Activated CD4-positive, alpha-beta T cell treated with anti-CD3 and anti-CD28 coated beads for 4 hours (primary cell): Measurements from ENCODE around the gene PPP1CA.
A peak's percentile ranks its signal among the peaks of the same experiment; 100 is the strongest.
"Not testable (repeated sequence)": the region's sequence is repeated elsewhere in the genome, so short reads cannot be mapped to it uniquely, and the experiment has no call there.

Experiments used
- DNase-seq, 2 donors: peaks; one replicate each; pipeline ENCODE4 v3.0.0-alpha.2; 2020

PPP1CA gene

DNA sequence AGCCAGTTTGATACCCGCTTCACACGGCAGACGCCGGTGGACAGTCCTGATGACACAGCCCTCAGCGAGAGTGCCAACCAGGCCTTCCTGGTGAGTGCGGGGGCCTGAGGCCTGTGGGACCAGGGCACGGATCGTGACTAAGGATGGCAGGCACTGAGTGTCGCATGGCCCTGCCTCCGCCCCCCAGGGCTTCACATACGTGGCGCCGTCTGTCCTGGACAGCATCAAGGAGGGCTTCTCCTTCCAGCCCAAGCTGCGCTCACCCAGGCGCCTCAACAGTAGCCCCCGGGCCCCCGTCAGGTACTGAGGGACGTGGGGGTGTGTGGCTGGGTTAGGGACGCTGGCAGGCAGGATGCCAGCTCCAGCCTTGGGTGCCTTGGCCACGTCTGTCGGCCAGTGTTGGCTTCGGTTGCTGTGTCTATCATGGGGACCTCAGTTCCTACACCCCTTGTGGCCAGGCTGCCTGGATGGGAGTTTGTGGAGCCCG, 32.8 kb upstream of the PPP1CA start:
- no peak for DNase-seq

DNA sequence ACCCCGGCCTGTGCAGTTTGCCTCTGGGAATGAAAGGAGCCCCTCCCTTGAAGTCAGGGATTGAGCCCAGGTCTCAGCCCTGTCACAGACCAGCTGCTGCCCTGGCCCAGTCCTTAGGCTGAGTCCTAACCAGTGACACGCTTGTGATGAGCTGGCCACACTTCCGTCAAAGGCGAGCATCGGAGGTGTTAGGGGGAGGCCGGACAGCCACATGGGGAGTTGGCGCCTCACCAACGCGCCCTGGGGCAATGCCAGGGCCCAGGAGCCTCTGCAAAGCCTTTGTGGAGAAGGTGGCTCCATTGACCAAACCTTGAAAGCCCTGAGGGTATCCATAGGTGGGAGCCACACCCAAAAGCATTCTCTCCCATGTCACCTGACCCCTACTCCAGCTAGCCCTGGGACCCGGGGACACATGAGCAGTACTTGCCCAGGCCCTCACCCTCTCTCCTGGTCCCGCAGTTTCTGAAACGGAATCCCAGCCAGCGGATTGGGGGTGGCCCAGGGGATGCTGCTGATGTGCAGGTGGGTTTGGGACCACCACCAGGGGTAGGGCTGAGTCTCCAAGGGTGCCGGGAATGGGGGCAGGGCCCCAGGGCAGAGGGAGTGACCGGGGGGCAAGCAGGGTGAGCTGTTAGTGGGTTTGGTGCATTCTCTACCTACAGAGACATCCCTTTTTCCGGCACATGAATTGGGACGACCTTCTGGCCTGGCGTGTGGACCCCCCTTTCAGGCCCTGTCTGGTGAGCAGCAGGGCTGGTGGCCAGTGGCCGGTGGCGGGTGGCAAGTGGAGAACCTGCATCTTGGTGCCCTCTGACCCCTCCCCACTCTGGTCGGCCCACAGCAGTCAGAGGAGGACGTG, 32.1 kb upstream of the PPP1CA start:
- DNase-seq: no peak

GRCh38 chr11:67432655-67433349, 31.1 kb upstream of the PPP1CA start:
- no peak for DNase-seq

GRCh38 chr11:67431346-67432249, 29.9 kb upstream of the PPP1CA start:
- DNase-seq: no peak

DNA sequence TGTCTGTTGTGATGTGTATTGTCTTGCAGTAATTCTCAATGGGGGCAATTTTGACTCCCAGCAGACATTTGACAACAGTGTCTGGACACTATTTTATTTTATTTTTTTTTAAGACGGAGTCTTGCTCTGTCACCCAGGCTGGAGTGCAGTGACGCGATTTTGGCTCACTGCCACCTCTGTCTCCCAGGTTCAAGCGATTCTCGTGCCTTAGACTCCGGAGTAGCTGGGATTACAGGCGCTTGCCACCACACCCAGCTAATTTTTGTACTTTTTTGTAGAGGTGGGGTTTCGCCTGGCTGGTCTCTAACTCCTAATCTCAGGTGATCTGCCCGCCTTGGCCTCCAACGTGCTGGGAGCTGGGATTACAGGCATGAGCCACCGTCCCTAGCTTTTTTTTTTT, 28.1 kb upstream of the PPP1CA start:
- no peak for DNase-seq

DNA sequence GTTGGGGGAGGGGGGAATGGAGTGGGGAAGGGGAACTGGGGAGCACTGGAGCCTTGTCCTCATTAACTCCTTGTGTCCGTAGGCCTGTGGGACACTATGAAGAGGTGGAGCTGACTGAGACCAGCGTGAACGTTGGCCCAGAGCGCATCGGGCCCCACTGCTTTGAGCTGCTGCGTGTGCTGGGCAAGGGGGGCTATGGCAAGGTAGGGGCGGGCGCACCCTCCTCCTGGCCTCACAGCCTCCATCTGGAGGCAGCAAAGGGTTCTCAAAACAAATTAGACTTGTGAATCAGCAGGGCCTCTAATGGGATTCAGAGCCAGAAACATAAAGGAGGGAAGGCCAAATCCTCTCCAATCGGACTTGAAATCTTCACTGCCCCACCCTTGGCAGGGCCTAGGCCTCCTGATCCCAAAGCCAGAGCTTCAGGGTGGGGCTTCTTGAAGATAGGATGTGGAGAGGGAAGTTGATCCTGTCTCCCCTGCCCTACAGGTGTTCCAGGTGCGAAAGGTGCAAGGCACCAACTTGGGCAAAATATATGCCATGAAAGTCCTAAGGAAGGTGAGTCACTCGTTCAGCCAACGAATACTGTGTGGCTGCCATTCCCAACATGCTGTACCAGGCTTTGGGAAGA, 27.5 kb upstream of the PPP1CA start:
- no peak for DNase-seq

GRCh38 chr11:67428052-67429001, 26.7 kb upstream of the PPP1CA start, which contains the start of gene RPS6KB2:
Gene RPS6KB2, plus strand, starts transcription at chr11:67428494. Its CDS starts 52 bp downstream, at chr11:67428546.
- peak; percentile 95 to 100 for DNase-seq

DNA sequence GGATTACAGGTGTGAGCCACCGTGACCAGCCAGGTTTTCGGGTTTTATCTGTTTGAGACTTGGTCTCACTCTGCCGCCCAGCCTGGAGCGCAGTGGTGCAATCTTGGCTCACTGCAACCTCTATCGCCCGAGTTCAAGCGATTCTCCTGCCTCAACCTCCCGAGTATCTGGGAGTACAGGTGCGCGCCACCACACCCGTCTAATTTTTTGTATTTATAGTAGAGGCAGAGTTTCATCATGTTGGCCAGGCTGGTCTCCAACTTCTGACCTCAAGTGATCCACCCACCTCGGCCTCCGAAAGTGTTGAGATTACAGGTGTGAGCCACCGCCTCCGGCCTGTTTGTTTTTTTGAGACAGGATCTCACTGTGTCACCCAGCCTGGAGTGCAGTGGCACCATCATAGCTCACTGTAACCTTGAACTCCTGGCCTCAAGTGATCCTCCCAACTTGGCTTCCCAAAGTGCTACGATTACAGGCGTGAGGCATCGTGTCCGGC, 25.8 kb upstream of the PPP1CA start:
- DNase-seq: not testable (repeated sequence)

DNA sequence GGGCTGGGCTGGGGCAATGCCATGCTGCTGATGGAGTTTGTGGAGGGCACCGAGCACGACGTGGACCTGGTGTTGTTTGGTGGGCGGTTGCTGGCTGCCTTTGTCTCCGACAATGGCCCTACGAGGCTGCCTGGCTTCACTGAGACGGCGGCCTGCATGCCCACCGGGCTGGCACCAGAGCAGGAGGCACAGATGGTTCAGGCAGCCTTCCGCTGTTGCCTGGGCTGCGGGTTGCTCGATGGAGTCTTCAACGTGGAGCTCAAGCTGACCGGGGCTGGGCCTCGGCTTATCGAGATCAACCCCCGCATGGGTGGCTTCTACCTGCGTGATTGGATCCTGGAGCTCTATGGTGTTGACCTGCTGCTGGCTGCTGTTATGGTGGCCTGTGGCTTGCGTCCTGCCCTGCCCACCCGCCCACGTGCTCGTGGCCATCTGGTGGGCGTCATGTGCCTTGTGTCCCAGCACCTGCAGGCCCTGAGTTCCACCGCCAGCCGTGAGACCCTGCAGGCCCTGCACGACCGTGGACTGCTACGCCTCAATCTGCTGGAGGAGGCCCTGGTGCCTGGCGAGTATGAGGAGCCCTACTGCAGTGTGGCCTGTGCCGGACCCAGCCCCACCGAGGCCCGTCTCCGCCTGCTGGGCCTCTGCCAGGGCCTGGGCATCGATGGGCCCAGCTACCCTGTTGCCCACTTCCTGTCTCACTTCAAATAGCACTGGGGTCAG, 22.4 kb upstream of the PPP1CA start:
- no peak for DNase-seq

- DNase-seq: no peak
These were observed 21.8 kb upstream of the PPP1CA start for GRCh38 chr11:67423466-67423865.

DNA sequence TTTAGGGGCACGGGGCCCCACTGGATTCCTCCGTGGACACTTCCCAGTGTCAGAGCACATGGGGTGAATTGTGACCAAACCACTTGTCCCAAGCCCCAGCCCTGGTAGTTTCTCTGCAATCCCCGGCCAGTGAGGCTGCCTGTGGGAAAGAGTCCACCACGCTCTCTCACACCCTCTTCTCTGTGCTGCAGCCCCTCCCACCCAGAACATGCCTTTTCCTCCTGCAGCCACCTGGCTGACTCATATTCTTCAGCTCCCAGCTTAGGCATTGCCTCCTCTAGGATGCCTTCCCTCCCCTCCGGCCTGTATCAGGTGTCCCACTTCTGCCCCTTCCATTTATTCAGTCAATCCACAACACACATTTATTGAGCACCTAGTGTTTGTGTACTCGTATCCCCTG, 21.2 kb upstream of the PPP1CA start:
- DNase-seq: no peak

GRCh38 chr11:67421430-67422031, 19.9 kb upstream of the PPP1CA start:
- no peak for DNase-seq

- peak; percentile 98 for DNase-seq
These were observed 19.2 kb upstream of the PPP1CA start for GRCh38 chr11:67420646-67421429.

GRCh38 chr11:67420147-67420645, 18.5 kb upstream of the PPP1CA start:
- peak in 1 of 2 donors; percentile 40 for DNase-seq

GRCh38 chr11:67419325-67420049, 17.8 kb upstream of the PPP1CA start:
- DNase-seq: peak in 1 of 2 donors; percentile 13

DNA sequence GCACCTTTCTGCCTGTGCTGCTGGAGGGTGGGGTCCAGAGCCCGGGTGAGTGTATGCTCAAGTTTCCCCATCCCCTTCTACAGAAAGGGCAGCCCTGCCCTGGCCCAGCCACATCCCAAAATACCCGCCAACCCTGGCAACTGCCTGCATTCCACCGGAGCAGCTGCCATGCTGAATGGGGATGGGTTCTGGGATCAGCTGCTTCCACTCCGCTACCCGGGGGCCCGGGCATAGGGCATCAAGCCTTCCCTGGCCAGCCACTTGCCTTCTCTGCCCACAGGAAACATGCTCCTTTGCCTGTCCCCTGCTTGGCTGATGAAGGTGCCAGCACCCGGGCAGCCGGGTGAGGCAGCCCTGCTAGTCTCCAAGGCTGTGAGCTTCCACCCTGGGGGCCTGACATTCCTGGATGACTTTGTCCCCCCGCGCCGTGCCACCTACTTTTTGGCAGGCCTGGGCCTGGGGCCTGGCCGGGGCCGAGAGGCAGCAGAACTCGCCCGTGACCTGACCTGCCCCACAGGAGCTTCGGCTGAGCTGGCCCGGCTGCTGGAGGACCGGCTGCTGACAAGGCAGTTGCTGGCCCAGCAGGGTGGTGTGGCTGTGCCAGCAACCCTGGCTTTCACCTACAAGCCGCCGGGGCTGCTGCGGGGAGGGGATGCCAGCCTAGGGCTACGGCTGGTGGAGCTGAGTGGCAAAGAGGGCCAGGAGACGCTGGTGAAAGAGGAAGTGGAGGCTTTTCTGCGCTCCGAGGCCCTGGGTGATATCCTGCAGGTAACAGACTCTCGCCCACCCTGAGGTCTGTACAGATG, 17.0 kb upstream of the PPP1CA start:
- peak in 1 of 2 donors; percentile 36 for DNase-seq

GRCh38 chr11:67417425-67417824, 15.8 kb upstream of the PPP1CA start:
- no peak for DNase-seq
